ENCODE measurements around the gene PPP1R27.

Gene PPP1R27

GRCh38 chr17:81794074-81794476 lies 40.8 kb downstream of the PPP1R27 start:
- no peaks in the 10 kb centered on the region for H3K9me3 ChIP-seq (ENCODE audit: insufficient read depth, low read length)
- H3K4me3 ChIP-seq (ENCODE audit: insufficient read length, low read depth), result no peak overlapping the region
- TF ChIP-seq YY1 (IDR thresholded peaks at IDR 0.05; ENCODE audit: insufficient read depth, insufficient read length), result no peak
- TF ChIP-seq SUZ12 (IDR thresholded peaks at IDR 0.05; ENCODE audit: extremely low read depth, insufficient read depth, insufficient read length), result no peak
- no peak for TF ChIP-seq ZNF274 (IDR thresholded peaks at IDR 0.05; ENCODE audit: low read depth, low read length)
- peak overlapping the region; percentile 11 for H3K9ac ChIP-seq (ENCODE audit: insufficient read length, low read depth)
- H3K4me1 ChIP-seq (ENCODE audit: insufficient read depth, insufficient read length), result no peaks in the 10 kb centered on the region
- H3K27me3 ChIP-seq (ENCODE audit: insufficient read depth, insufficient read length), result no peaks in the 10 kb centered on the region
- DNase-seq (ENCODE audit: low read depth, low spot score), result no peak
- H3K36me3 ChIP-seq (ENCODE audit: insufficient read depth, insufficient read length, low read length), result no peaks in the 10 kb centered on the region

GRCh38 chr17:81792675-81793615 lies 41.9 kb downstream of the PPP1R27 start:
- Histone ChIP-seq H3K36me3 (ENCODE audit: insufficient read depth, insufficient read length, low read length) (no peaks in the 10 kb centered on the region), H3K9me3 (ENCODE audit: insufficient read depth, low read length) (no peaks in the 10 kb centered on the region)
- DNase-seq (ENCODE audit: low read depth, low spot score), result no peak

More at GRCh38 chr17:81792675-81793615, 41.9 kb downstream of the PPP1R27 start:
- Histone ChIP-seq H3K9ac (ENCODE audit: insufficient read length, low read depth) (no peak overlapping the region), H3K4me1 (ENCODE audit: insufficient read depth, insufficient read length) (no peaks in the 10 kb centered on the region), H3K27me3 (ENCODE audit: insufficient read depth, insufficient read length) (no peaks in the 10 kb centered on the region), H3K4me3 (ENCODE audit: insufficient read length, low read depth) (no peak overlapping the region)
- no peak for TF ChIP-seq SUZ12 (IDR thresholded peaks at IDR 0.05; ENCODE audit: extremely low read depth, insufficient read depth, insufficient read length)
- TF ChIP-seq YY1 (IDR thresholded peaks at IDR 0.05; ENCODE audit: insufficient read depth, insufficient read length), result no peak
- no peak for TF ChIP-seq ZNF274 (IDR thresholded peaks at IDR 0.05; ENCODE audit: low read depth, low read length)

All from NT2/D1 (cell line).